ENCODE data around the gene GPHN.

DNA sequence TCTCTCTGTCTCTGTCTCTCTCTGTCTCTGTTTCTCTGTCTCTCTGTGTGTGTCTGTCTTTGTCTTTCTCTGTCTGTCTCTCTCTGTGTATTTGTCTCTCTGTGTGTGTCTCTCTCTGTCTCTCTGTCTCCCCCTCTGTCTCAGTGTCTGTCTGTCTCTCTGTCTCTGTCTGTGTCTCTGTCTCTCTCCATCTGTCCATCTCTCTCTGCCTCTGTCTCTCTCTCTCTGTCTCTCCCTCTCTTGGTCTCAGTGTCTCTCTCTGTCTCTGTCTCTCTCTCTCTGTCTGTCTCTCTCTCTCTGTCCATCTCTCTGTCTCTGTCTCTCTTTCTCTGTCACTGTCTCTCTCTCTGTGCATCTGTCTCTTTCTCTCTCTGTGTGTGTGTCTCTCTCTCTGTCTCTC is 537.5 kb downstream of the GPHN start:
- no peak for TF ChIP-seq CTCF (IDR thresholded peaks at IDR 0.05)
- no peak for TF ChIP-seq POLR2A (IDR thresholded peaks at IDR 0.05; ENCODE audit: low read depth)
- TF ChIP-seq EP300 (IDR thresholded peaks at IDR 0.05), result no peak
- TF ChIP-seq POLR2AphosphoS5 (IDR thresholded peaks at IDR 0.05), result no peak

All from esophagus muscularis mucosa (tissue), 4 donors.